HepG2 (cell line): ENCODE results near the gene MORN5. TPM values are rescaled to one million over a fixed set of nuclear protein-coding genes. Genes with fewer than 3 reads are reported as not detected.

Experiments
- ATF7 ChIP-seq, 2 experiments: fragments of 450-650 bp in 1 of 2; sonication (generic) in 1 of 2; formaldehyde crosslinking in 1 of 2; IDR thresholded peaks; 2 replicates each; pipeline versions ENCODE4 v1.4.0 to v1.6.1; 2016 to 2020; ENCODE audit warnings: antibody characterized with exemption in 1 of 2, mild to moderate bottlenecking in 1 of 2, missing genetic modification reagents in 1 of 2
- GMEB1 ChIP-seq: sonication (generic); formaldehyde crosslinking; IDR thresholded peaks from 2 replicates; pipeline ENCODE4 v1.5.1; 2020; ENCODE audit warnings: missing genetic modification reagents, mild to moderate bottlenecking, borderline replicate concordance
- HES4 ChIP-seq: sonication (generic); formaldehyde crosslinking; IDR thresholded peaks from 2 replicates; pipeline ENCODE4 v1.9.0; 2021; ENCODE audit warnings: mild to moderate bottlenecking, missing genetic modification reagents, borderline replicate concordance
- ISL2 ChIP-seq: sonication (generic); formaldehyde crosslinking; IDR thresholded peaks from 2 replicates; pipeline ENCODE4 v1.5.0; 2020; ENCODE audit warnings: missing genetic modification reagents
- MTF2 ChIP-seq: sonication (generic); formaldehyde crosslinking; IDR thresholded peaks from 2 replicates; pipeline ENCODE4 v1.5.0; 2020; ENCODE audit warnings: missing genetic modification reagents, borderline replicate concordance
- SIX4 ChIP-seq: sonication (generic); formaldehyde crosslinking; IDR thresholded peaks from 2 replicates; pipeline ENCODE4 v1.4.0; 2020; ENCODE audit warnings: missing genetic modification reagents
- SP4 ChIP-seq: sonication (generic); formaldehyde crosslinking; IDR thresholded peaks from 2 replicates; pipeline ENCODE4 v1.8.1; 2023; ENCODE audit warnings: mild to moderate bottlenecking, missing genetic modification reagents
- ZBTB7B ChIP-seq: sonication (generic); formaldehyde crosslinking; IDR thresholded peaks from 2 replicates; pipeline ENCODE4 v1.4.0; 2020; ENCODE audit warnings: missing genetic modification reagents
- ZFP41 ChIP-seq: sonication (generic); formaldehyde crosslinking; IDR thresholded peaks from 2 replicates; pipeline ENCODE4 v1.4.0; 2020; ENCODE audit warnings: mild to moderate bottlenecking, missing genetic modification reagents, borderline replicate concordance
- ZNF121 ChIP-seq: sonication (generic); formaldehyde crosslinking; IDR thresholded peaks from 2 replicates; pipeline ENCODE4 v1.5.0; 2020; ENCODE audit warnings: mild to moderate bottlenecking, missing genetic modification reagents
- ZNF143 ChIP-seq: sonication (generic); formaldehyde crosslinking; IDR thresholded peaks from 2 replicates; pipeline ENCODE4 v1.4.0; 2020; ENCODE audit warnings: missing genetic modification reagents
- ZNF205 ChIP-seq: IDR thresholded peaks from 2 replicates; pipeline ENCODE4 v1.6.1; 2018; ENCODE audit warnings: missing biosample characterization, missing genetic modification reagents
- ZNF446 ChIP-seq: sonication (generic); formaldehyde crosslinking; IDR thresholded peaks from 2 replicates; pipeline ENCODE4 v1.5.0; 2020; ENCODE audit warnings: mild to moderate bottlenecking, missing genetic modification reagents
- ZNF564 ChIP-seq: sonication (generic); formaldehyde crosslinking; IDR thresholded peaks from 2 replicates; pipeline ENCODE4 v1.8.1; 2023; ENCODE audit warnings: mild to moderate bottlenecking, missing genetic modification reagents
- ZNF615 ChIP-seq: sonication (generic); formaldehyde crosslinking; IDR thresholded peaks from 2 replicates; pipeline ENCODE4 v1.5.0; 2020; ENCODE audit warnings: mild to moderate bottlenecking, missing genetic modification reagents, borderline replicate concordance
- ZNF691 ChIP-seq: sonication (generic); formaldehyde crosslinking; IDR thresholded peaks from 2 replicates; pipeline ENCODE4 v1.4.0; 2020; ENCODE audit warnings: missing genetic modification reagents, low read depth, mild to moderate bottlenecking, borderline replicate concordance
- polyA plus RNA-seq, 8 experiments: library from polyadenylated mRNA; depleted of rRNA in 3 of 8; stranded (reverse) in 7 of 8; unstranded in 1 of 8; fragments of >200 nt; fragmentation: Illumina TruSeq in 4 of 8; extraction: Trizol in 4 of 8; gene quantifications; 2 replicates each; pipeline versions ENCODE4 v1.2.1 to v1.2.3, GENCODE V29; 2011 to 2016; ENCODE audit warnings: low read depth in 4 of 8, missing spikeins in 1 of 8, mixed read lengths in 1 of 8; ENCODE audit not compliant: insufficient read depth in 1 of 8
- total RNA-seq, 5 experiments: library from RNA; depleted of rRNA; stranded (reverse); fragments of >200 nt; fragmentation: Illumina TruSeq; extraction: Trizol; gene quantifications; 2 replicates each; pipeline ENCODE4 v1.2.3, GENCODE V29; 2016; ENCODE audit warnings: low read depth in 1 of 5
- TF ChIP-seq, protein P1 (sequence below): sonication (generic); formaldehyde crosslinking; IDR thresholded peaks from 2 replicates; pipeline ENCODE4 v1.5.0; 2020; ENCODE audit warnings: missing genetic modification reagents
- TF ChIP-seq, protein P2 (sequence below): sonication (generic); formaldehyde crosslinking; IDR thresholded peaks from 2 replicates; pipeline ENCODE4 v1.5.0; 2020; ENCODE audit warnings: missing genetic modification reagents
- TF ChIP-seq, protein P3 (sequence below): sonication (generic); formaldehyde crosslinking; IDR thresholded peaks from 2 replicates; pipeline ENCODE4 v1.5.0; 2020; ENCODE audit warnings: mild to moderate bottlenecking, missing genetic modification reagents
- TF ChIP-seq, protein P4 (sequence below): sonication (generic); formaldehyde crosslinking; IDR thresholded peaks from 2 replicates; pipeline ENCODE4 v1.5.1; 2020; ENCODE audit warnings: missing genetic modification reagents, mild to moderate bottlenecking, borderline replicate concordance

The MORN5 gene
- total and polyA plus RNA-seq, 2 of the 13 experiments (the other 11 are each of a cell fraction or from before 2014, with no cell fraction given): not detected

DNA sequence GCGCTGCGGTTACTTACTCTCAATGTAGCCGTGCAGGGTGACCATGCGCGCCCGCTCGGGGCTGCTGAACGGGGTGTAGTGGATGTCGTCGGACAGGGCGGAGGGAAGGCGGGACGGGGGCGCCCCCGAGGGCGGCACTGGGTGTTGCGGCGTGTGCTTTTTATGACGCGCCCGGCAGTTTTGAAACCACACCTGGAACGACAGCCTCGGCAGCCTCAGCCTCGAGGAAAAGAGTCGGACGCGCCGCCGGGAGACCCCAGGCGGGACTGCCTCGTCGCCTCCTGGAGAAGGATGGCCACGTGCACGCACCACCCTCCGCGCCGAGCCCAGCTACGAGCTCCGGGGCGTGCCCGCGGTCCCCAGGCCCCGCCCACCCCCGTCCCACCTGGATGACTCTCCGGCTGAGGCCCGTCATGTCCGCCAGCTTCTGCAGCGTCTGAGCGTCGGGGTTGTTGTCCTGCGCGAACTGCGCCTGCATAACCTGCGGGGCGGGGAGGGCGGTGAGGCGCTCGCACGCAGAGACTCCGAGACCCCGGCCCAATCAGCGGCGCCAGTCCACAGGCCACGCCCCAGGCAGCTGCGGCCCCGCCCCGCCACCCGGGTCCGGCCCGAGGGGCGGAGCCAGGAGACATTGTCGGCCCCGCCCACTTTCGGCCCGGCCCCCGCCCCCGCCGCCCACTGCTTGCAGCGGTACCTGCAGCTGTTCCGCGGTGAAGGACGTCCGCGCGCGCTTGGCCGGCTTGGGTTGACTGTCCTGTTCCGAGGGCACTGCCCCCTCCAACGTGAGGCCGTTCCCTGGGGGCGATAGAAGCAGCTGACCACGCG is 54.1 kb downstream of the MORN5 start (continued):
- no peak for TF ChIP-seq SIX4 (CRISPR knock-in tag)
- no peak for TF ChIP-seq ZFP41 (CRISPR knock-in tag)
- TF ChIP-seq ZNF691 (CRISPR knock-in tag): no peak
- TF ChIP-seq MTF2 (CRISPR knock-in tag): 0 out of 2 replicates have a peak, but pooled peaks have one; percentile 69
- TF ChIP-seq ZNF615 (CRISPR knock-in tag): no peak
- TF ChIP-seq, protein P1, sequence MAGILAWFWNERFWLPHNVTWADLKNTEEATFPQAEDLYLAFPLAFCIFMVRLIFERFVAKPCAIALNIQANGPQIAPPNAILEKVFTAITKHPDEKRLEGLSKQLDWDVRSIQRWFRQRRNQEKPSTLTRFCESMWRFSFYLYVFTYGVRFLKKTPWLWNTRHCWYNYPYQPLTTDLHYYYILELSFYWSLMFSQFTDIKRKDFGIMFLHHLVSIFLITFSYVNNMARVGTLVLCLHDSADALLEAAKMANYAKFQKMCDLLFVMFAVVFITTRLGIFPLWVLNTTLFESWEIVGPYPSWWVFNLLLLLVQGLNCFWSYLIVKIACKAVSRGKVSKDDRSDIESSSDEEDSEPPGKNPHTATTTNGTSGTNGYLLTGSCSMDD (CRISPR knock-in tag): no peak
- TF ChIP-seq ATF7 (IDR thresholded peaks at IDR 0.05): no peak
- TF ChIP-seq ATF7 (CRISPR knock-in tag; IDR thresholded peaks at IDR 0.05): no peak
- TF ChIP-seq ZBTB7B (CRISPR knock-in tag): no peak
- TF ChIP-seq ZNF121 (CRISPR knock-in tag): peak; percentile 41; the same call in 1 of the 2 replicates
- TF ChIP-seq, protein P2, sequence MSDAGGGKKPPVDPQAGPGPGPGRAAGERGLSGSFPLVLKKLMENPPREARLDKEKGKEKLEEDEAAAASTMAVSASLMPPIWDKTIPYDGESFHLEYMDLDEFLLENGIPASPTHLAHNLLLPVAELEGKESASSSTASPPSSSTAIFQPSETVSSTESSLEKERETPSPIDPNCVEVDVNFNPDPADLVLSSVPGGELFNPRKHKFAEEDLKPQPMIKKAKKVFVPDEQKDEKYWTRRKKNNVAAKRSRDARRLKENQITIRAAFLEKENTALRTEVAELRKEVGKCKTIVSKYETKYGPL: no peak
- TF ChIP-seq ZNF143 (CRISPR knock-in tag): no peak
- no peak for TF ChIP-seq ZNF446 (CRISPR knock-in tag)
- TF ChIP-seq HES4: no peak
- 0 out of 2 replicates have a peak, but pooled peaks have one; percentile 49 for TF ChIP-seq ISL2 (CRISPR knock-in tag)
- TF ChIP-seq ZNF205 (CRISPR knock-in tag): no peak
- peak; percentile 44; the same call in 1 of the 2 replicates for TF ChIP-seq GMEB1 (CRISPR knock-in tag)
- 0 out of 2 replicates have a peak, but pooled peaks have one; percentile 22 for TF ChIP-seq SP4 (CRISPR knock-in tag)
- TF ChIP-seq, protein P3, sequence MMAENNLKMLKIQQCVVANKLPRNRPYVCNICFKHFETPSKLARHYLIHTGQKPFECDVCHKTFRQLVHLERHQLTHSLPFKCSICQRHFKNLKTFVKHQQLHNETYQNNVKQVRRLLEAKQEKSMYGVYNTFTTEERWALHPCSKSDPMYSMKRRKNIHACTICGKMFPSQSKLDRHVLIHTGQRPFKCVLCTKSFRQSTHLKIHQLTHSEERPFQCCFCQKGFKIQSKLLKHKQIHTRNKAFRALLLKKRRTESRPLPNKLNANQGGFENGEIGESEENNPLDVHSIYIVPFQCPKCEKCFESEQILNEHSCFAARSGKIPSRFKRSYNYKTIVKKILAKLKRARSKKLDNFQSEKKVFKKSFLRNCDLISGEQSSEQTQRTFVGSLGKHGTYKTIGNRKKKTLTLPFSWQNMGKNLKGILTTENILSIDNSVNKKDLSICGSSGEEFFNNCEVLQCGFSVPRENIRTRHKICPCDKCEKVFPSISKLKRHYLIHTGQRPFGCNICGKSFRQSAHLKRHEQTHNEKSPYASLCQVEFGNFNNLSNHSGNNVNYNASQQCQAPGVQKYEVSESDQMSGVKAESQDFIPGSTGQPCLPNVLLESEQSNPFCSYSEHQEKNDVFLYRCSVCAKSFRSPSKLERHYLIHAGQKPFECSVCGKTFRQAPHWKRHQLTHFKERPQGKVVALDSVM (CRISPR knock-in tag): no peak
- TF ChIP-seq, protein P4, sequence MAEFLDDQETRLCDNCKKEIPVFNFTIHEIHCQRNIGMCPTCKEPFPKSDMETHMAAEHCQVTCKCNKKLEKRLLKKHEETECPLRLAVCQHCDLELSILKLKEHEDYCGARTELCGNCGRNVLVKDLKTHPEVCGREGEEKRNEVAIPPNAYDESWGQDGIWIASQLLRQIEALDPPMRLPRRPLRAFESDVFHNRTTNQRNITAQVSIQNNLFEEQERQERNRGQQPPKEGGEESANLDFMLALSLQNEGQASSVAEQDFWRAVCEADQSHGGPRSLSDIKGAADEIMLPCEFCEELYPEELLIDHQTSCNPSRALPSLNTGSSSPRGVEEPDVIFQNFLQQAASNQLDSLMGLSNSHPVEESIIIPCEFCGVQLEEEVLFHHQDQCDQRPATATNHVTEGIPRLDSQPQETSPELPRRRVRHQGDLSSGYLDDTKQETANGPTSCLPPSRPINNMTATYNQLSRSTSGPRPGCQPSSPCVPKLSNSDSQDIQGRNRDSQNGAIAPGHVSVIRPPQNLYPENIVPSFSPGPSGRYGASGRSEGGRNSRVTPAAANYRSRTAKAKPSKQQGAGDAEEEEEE (CRISPR knock-in tag): no peak
- TF ChIP-seq ZNF564 (CRISPR knock-in tag): 0 out of 2 replicates have a peak, but pooled peaks have one; percentile 56
